COR-L47 (cell line): ENCODE results near the gene GLUD1.
"Not testable (repeated sequence)": the region's sequence is repeated elsewhere in the genome, so short reads cannot be mapped to it uniquely, and the experiment has no call there.

Source experiments
- DNase-seq: peaks from one replicate; lab custom pipeline; 2025; lab: John Stamatoyannopoulos, UW

GLUD1 gene

DNA sequence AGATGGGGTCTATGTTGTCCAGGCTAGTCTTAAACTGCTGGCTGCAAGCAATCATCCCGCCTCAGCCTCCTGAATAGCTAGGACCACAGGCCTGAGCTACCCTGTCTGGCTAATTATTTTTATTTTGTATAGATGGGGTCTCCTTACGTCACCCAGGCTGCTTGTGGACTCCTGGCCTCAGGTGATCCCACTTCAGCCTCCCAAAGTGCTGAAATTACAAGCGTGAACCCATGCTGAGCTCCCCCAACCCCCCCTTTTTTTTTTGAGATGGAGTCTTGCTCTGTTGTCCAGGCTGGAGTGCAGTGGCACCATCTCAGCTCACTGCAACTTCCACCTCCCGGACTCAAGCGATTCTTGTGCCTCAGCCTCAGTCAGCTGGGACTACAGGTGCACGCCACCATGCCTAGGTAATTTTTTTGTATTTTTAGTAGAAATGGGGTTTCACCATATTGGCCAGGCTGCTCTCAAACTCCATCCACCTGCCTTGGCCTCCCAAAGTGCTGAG, 49.2 kb downstream of the GLUD1 start:
- no peak for DNase-seq

DNA sequence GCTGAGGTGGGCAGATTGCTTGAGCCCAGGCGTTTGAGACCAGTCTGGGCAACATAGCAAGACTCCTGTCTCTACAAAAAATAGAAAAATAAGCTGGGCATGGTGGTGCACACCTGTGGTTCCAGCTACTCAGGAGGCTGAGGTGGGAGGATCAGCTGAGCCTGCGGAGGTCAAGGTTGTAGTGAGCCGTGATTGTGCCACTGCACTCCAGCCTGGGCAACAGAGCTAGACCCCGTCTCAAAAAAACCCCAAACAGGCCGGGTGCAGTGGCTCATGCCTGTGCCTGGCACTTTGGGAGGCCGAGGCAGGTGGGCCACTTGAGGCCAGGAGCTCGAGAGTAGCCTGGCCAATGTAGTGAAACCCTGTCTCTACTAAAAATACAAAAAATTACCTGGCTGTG, 51.1 kb downstream of the GLUD1 start:
- DNase-seq, result not testable (repeated sequence)

GRCh38 chr10:87038786-87039185, 55.9 kb downstream of the GLUD1 start:
- no peak for DNase-seq

DNA sequence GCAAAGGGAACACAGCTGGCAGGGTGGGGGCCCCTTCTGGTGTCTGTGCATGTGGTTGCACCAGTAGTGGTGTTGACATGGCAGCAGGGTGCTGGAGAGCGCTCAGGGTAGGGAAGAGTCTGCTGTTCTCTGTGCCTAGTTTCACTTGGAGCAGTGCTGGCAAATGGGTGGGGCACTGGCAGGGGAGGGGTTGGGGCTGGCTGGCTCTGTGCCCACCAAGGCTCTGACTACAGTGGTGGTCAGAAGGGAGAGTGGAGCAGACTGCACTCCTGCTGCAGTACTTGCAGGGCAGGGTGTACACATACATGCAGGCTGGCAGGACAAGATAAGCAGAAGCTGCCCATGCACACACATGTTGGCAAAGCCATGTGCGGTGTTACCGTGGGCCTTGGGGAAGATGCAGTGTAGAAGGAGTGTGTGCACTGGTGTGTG, 56.3 kb downstream of the GLUD1 start:
- no peak for DNase-seq

GRCh38 chr10:87036623-87037022, 58.0 kb downstream of the GLUD1 start:
- DNase-seq, result no peak

GRCh38 chr10:87030912-87031635, 63.6 kb downstream of the GLUD1 start:
- DNase-seq, result no peak

- DNase-seq, result not testable (repeated sequence)
These were observed 64.2 kb downstream of the GLUD1 start for GRCh38 chr10:87030419-87030818.

DNA sequence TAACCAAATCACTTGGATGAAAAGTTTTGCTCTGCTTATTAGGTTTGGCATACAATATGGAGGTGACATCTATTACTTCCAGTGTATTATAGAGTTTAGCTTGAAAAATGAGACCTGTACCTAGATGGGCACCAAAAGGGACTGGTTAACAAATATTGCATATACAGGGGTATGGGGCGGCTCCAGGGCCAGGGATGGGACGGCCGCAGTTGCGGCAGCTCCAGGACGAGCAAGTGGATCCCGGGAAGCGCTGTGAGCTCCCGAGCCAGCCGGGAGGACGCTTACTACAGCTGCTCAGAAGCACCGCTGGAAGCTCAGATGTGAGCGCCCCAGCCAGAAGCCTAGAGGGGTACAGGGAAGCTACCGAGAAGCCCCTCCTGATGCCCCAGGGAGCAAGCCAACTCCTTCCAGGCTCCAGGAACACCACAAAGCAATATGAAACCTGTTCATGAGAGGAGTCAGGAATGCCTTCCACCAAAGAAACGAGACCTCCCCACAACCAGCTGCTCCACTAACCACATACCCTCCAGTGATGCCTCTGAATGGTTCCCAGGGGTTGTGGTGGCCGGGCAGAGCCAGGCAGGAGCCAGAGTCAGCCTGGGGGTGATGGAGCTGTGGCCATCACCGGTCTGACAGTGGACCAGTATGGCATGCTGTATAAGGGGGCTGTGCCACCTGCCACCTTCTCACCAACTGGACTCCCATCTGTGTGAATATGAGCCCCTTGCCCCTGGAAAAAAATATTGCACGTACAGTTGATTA, 67.7 kb downstream of the GLUD1 start:
- DNase-seq, result not testable (repeated sequence)

DNA sequence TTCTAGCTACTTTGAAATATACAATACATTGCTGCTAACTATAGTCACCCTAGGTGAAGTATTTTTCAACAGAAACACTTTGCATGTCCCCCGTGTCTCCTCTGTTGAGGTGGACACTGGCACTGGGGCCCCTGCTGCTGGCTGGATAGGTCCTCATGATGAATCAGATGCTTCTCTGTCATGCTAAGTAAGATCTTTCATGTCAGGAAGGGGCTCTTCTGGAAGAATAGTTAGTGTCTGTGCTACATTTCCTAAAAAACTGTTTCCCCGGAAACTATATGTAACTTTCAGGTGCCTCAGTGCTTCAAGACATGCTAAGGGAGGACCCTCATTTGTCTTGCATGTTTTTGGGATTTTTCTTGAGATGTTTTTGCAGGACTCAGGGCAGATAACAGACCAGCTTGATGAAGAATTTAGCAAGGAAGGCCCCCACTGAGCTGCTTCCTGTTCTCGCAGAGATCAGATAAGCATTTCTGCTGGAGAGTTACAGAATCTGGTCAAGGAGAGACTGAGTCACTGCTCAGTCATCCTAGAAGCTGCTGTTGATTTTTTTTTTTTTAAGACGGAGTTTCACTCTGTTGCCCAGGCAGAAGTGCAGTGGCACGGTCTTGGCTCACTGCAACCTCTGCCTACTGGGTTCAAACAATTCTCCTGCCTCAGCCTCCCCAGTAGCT, 69.2 kb downstream of the GLUD1 start:
- DNase-seq, result not testable (repeated sequence)

- not testable (repeated sequence) for DNase-seq
These were observed 74.6 kb downstream of the GLUD1 start, which contains the start of gene FAM25A for GRCh38 chr10:87020056-87020455. FAM25A (plus strand) TSS chr10:87020294; CDS start chr10:87020325, 31 bp downstream.

- not testable (repeated sequence) for DNase-seq
These were observed 75.1 kb downstream of the GLUD1 start for GRCh38 chr10:87019504-87019903.

DNA sequence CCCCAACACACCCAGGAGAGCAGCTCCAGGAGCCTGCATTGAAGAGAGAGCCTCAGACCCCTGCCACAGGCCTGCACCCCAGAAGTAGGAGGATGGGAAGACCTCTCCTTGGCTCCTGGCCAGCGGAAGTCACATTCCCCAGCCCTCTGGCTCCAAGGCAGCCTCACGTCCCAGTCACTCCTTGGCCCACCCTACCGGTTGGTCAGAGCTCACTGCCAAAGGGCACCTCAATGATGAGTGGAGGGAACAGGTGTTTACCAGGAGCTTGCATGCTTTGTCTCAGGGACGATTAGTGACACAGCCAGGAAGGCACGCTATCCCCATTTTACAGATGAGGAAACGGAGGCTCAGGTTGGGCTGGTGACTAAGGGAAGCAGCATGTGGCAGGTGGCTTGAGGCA, 75.6 kb downstream of the GLUD1 start:
- not testable (repeated sequence) for DNase-seq

DNA sequence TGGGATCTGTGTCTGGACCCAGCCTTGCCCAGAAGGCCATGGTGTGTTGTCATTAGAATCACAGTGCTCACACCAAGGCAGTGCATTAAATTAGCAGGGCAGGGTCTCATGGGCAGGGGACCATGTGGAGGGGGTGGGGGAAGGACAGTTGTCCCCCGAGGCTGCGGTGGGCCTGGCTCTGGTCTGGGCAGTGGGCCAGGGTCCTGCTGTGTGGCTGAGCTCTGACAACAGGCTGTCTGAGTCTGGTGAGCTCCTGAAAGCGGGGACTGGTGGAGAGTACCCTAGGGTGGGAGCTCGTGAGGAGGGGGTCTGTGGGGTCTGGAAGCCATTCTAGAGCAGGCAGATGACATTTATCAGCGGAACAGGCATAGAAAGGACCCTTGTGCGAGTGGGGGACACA, 76.5 kb downstream of the GLUD1 start:
- not testable (repeated sequence) for DNase-seq

DNA sequence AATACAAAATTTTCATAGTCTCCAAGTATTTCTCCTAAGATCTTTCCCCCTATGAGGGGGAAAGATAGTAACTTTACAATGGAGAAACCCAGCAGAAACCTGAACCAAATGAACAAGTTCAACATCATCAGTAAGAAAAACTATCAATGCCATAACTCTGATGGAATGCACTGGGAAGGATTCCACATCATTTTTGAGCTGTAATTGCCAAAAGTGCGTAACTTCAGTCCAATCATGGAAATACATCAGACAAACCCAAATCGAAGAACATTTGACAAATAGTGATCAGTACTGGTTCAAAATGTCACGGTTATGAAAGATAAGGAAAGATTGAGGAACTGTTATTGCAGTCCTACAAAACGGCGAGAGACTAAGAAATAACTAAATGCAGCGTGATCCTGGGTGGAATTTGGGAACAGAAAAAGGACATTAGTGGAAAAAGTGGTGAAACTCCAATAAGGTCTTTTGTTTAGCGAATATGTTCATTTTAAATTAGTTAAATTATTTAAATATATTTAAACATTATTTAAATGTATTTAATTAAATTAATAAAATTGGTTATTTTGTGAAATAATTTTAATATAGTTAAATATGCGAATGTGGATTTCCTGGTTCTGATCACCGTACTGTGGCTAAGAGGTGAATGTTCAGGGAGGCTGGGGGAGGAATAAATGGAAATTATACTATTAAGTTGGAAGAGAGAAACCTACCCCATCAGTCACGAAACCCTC, 79.5 kb downstream of the GLUD1 start:
- not testable (repeated sequence) for DNase-seq

- not testable (repeated sequence) for DNase-seq
These were observed 81.1 kb downstream of the GLUD1 start for GRCh38 chr10:87013528-87013927.

DNA sequence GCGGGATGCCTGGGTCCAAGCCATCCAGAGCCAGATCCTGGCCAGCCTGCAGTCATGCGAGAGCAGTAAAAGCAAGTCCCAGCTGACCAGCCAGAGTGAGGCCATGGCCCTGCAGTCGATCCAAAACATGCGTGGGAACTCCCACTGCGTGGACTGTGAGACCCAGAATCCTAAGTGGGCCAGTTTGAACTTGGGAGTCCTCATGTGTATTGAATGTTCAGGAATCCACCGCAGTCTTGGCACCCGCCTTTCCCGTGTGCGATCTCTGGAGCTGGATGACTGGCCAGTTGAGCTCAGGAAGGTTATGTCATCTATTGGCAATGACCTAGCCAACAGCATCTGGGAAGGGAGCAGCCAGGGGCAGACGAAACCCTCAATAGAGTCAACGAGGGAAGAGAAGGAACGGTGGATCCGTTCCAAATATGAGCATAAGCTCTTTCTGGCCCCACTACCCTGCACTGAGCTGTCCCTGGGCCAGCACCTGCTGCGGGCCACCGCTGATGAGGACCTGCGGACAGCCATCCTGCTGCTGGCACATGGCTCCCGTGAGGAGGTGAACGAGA, 85.4 kb downstream of the GLUD1 start:
- not testable (repeated sequence) for DNase-seq

- not testable (repeated sequence) for DNase-seq
These were observed 86.3 kb downstream of the GLUD1 start for GRCh38 chr10:87008303-87008702.

- DNase-seq, result not testable (repeated sequence)
These were observed 87.0 kb downstream of the GLUD1 start for GRCh38 chr10:87007674-87008073.

DNA sequence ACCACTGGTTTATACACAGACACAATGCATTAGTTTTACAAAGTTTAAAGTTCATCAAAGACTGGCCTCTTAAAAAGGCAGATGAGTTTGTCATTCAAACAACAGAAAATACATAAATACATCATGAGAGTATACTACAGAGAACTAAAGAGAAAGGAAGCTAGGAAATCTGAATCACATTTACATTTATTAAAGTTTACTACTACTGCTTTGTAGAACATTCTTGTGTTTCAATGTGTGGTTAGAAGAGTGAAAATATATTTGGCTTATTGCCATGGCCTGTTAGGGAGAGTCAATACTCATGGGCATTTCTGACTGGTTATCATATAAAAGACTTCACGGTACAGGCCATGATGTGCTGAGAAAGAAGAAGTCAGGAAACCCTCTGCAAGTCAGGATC, 87.5 kb downstream of the GLUD1 start:
- DNase-seq, result not testable (repeated sequence)

GRCh38 chr10:87000491-87000890, 94.2 kb downstream of the GLUD1 start:
- DNase-seq, result no peak
